H9 (cell line): Measurements from ENCODE around the gene RHBDL2. TPM values are rescaled to one million over a fixed set of nuclear protein-coding genes. Genes with fewer than 3 reads are reported as not detected.

Experiments
- DNase-seq: peaks from one replicate; pipeline ENCODE4 v3.0.0-alpha.2; 2017
- H2AFZ ChIP-seq: one replicate; pipeline ENCODE4 v1.6.1; 2013; ENCODE audit warnings: mild to moderate bottlenecking, low read length, control low read depth, moderate library complexity
- H2AK5ac ChIP-seq: 2 replicates; pipeline ENCODE4 v1.6.1; 2013; ENCODE audit warnings: low read length, control low read depth, mixed read lengths; ENCODE audit not compliant: insufficient read length
- H2BK120ac ChIP-seq: one replicate; pipeline ENCODE4 v1.6.1; 2013; ENCODE audit warnings: low read depth, mild to moderate bottlenecking, low read length, control low read depth, inconsistent platforms; ENCODE audit not compliant: poor library complexity, severe bottlenecking
- H2BK12ac ChIP-seq: 2 replicates; pipeline ENCODE4 v1.6.1; 2013; ENCODE audit warnings: low read length, control low read depth, mixed read lengths, low read depth; ENCODE audit not compliant: insufficient read length
- H2BK15ac ChIP-seq: 2 replicates; pipeline ENCODE4 v1.6.1; 2013; ENCODE audit warnings: low read depth, low read length, control low read depth
- H2BK20ac ChIP-seq: one replicate; pipeline ENCODE4 v1.6.1; 2013; ENCODE audit warnings: low read depth, mild to moderate bottlenecking, low read length, control low read depth, inconsistent platforms; ENCODE audit not compliant: poor library complexity, severe bottlenecking
- H2BK5ac ChIP-seq: 2 replicates; pipeline ENCODE4 v1.6.1; 2013; ENCODE audit warnings: low read length, control low read depth, mixed read lengths; ENCODE audit not compliant: insufficient read length
- H3K14ac ChIP-seq: 2 replicates; pipeline ENCODE4 v1.6.1; 2013; ENCODE audit warnings: low read length, control low read depth; ENCODE audit not compliant: insufficient read depth
- H3K18ac ChIP-seq: 2 replicates; pipeline ENCODE4 v1.6.1; 2013; ENCODE audit warnings: low read depth, mild to moderate bottlenecking, mixed read lengths, low read length, control low read depth; ENCODE audit not compliant: insufficient read length
- H3K23ac ChIP-seq: 2 replicates; pipeline ENCODE4 v1.6.1; 2013; ENCODE audit warnings: low read length, control low read depth, mixed read lengths, low read depth; ENCODE audit not compliant: insufficient read length
- H3K23me2 ChIP-seq: 2 replicates; pipeline ENCODE4 v1.6.1; 2013; ENCODE audit warnings: low read depth, mild to moderate bottlenecking, mixed read lengths, low read length, control low read depth; ENCODE audit not compliant: insufficient read length, poor library complexity, severe bottlenecking
- H3K27ac ChIP-seq: 2 replicates; pipeline ENCODE4 v1.5.1; 2013; ENCODE audit warnings: low read length, control low read depth, mixed read lengths, low read depth; ENCODE audit not compliant: insufficient read length
- H3K27me3 ChIP-seq: 2 replicates; pipeline ENCODE4 v1.6.1; 2013; ENCODE audit warnings: low read length, control low read depth, inconsistent platforms; ENCODE audit not compliant: insufficient read depth
- H3K4ac ChIP-seq: 2 replicates; pipeline ENCODE4 v1.6.1; 2013; ENCODE audit warnings: low read depth, mild to moderate bottlenecking, control low read depth, inconsistent platforms, low read length, moderate library complexity
- H3K4me1 ChIP-seq: 2 replicates; pipeline ENCODE4 v1.6.1; 2013; ENCODE audit warnings: low read length, control low read depth, inconsistent platforms; ENCODE audit not compliant: insufficient read depth
- H3K4me2 ChIP-seq: 2 replicates; pipeline ENCODE4 v1.6.1; 2013; ENCODE audit warnings: low read length, control low read depth, mixed read lengths; ENCODE audit not compliant: insufficient read length, insufficient read depth
- H3K56ac ChIP-seq: 2 replicates; pipeline ENCODE4 v1.6.1; 2013; ENCODE audit warnings: low read depth, mild to moderate bottlenecking, mixed read lengths, low read length, control low read depth; ENCODE audit not compliant: insufficient read length
- H3K79me1 ChIP-seq: 2 replicates; pipeline ENCODE4 v1.6.1; 2013; ENCODE audit warnings: low read depth, mild to moderate bottlenecking, moderate library complexity, low read length, control low read depth, inconsistent platforms; ENCODE audit not compliant: insufficient read depth, poor library complexity, severe bottlenecking
- H3K79me2 ChIP-seq: 2 replicates; pipeline ENCODE4 v1.6.1; 2013; ENCODE audit warnings: low read length, control low read depth, inconsistent platforms; ENCODE audit not compliant: insufficient read depth
- H3K9ac ChIP-seq: 2 replicates; pipeline ENCODE4 v1.6.1; 2013; ENCODE audit warnings: low read length, control low read depth, mixed read lengths; ENCODE audit not compliant: insufficient read length; ENCODE audit errors: extremely low read depth
- H3K9me3 ChIP-seq: one replicate; pipeline ENCODE4 v1.6.1; 2013; ENCODE audit warnings: low read depth, low read length, inconsistent platforms; ENCODE audit not compliant: control insufficient read depth
- H3T11ph ChIP-seq: one replicate; pipeline ENCODE4 v1.6.1; 2013; ENCODE audit warnings: mild to moderate bottlenecking, low read length, control low read depth, inconsistent platforms
- H4K20me1 ChIP-seq: one replicate; pipeline ENCODE4 v1.6.1; 2013; ENCODE audit not compliant: control insufficient read depth, insufficient read length, insufficient read depth
- H4K5ac ChIP-seq: 2 replicates; pipeline ENCODE4 v1.6.1; 2013; ENCODE audit warnings: low read depth, mild to moderate bottlenecking, mixed read lengths, low read length, control low read depth; ENCODE audit not compliant: insufficient read length
- H4K8ac ChIP-seq: replicated peaks from 2 replicates; pipeline ENCODE4 v1.6.1; 2013; ENCODE audit warnings: low read length, control low read depth, mixed read lengths, low read depth; ENCODE audit not compliant: insufficient read length
- H4K91ac ChIP-seq: 2 replicates; pipeline ENCODE4 v1.6.1; 2013; ENCODE audit warnings: low read depth, mild to moderate bottlenecking, moderate library complexity, mixed read lengths, low read length, control low read depth; ENCODE audit not compliant: insufficient read length
- H3K27ac Mint-ChIP-seq, 3 experiments: 2 replicates in 2 of 3; 3 replicates in 1 of 3; pipeline ENCODE4 v1.8.0; 2020 to 2021; ENCODE audit warnings: mixed read lengths in 3 of 3, mild to moderate bottlenecking in 1 of 3, moderate library complexity in 1 of 3
- H3K27me3 Mint-ChIP-seq: 2 replicates; pipeline ENCODE4 v1.8.0; 2021; ENCODE audit warnings: low read depth, mild to moderate bottlenecking, moderate library complexity, mixed read lengths
- H3K36me3 Mint-ChIP-seq, 3 experiments: 2 replicates in 2 of 3; 3 replicates in 1 of 3; pipeline ENCODE4 v1.8.0; 2020 to 2021; ENCODE audit warnings: low read depth in 3 of 3, mixed read lengths in 3 of 3; ENCODE audit not compliant: insufficient read depth in 1 of 3
- H3K4me1 Mint-ChIP-seq, 2 experiments: 2 replicates each; pipeline ENCODE4 v1.8.0; 2020; ENCODE audit warnings: mixed read lengths in 2 of 2
- H3K4me3 Mint-ChIP-seq, 2 experiments: 2 replicates in 1 of 2; 3 replicates in 1 of 2; pipeline ENCODE4 v1.8.0; 2020 to 2021; ENCODE audit warnings: mild to moderate bottlenecking in 2 of 2, mixed read lengths in 2 of 2, moderate library complexity in 1 of 2
- H3K9me3 Mint-ChIP-seq, 2 experiments: 2 replicates in 1 of 2; 3 replicates in 1 of 2; pipeline ENCODE4 v1.8.0; 2020; ENCODE audit warnings: mild to moderate bottlenecking in 2 of 2, mixed read lengths in 2 of 2, moderate library complexity in 1 of 2
- WGBS: extraction: QIAGEN DNeasy Blood & Tissue Kit; methylation state at CpG from one replicate; pipeline ENCODE4 v1.1.7; 2013; ENCODE audit warnings: missing lambda C conversion rate, low lambda C conversion rate, mixed read lengths; ENCODE audit not compliant: insufficient read length; ENCODE audit errors: extremely low coverage; 5-methylcytosine and 5-hydroxymethylcytosine counted together
- total RNA-seq: library from RNA; stranded (reverse); gene quantifications from 2 replicates; pipeline ENCODE4 v1.2.1, GENCODE V29; 2021
- TF ChIP-seq, protein P1 (sequence below): fragments of 200-600 bp; sonication (generic); conservative IDR thresholded peaks from 3 replicates; pipeline ENCODE4 v1.8.0; 2021; ENCODE audit warnings: antibody characterized with exemption, mild to moderate bottlenecking

RHBDL2 gene
- total RNA-seq, 1 experiment from 2014 or later = not detected

DNA sequence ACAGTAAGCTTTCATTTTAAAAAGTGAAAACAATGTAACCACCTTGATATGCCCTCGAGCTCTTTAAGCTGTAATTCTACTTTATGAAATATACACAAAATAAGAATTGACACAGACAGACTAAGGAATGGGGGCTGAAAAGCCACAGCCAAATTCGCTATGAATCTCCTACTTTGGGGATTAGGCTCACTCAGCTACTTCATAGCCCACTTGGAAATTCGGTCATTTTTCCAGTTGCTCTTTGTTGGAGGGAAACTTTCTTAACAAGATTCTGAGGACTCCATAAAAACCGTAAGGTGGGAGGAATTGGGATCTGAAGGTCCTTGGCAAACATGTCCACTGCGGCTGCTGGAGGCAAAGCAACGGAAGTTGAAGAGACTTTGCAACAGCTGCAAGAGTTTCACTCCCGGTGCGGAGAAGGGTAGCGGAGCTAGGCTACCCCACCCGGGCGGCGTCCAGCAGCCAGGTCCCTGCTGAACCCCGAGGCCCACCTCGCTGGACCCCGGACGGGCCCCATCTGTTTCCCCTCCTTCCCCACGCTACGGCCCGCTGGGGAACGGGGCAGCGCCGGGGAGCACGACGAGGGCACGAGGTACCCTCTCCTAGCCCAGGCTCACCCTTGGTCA, 69.1 kb downstream of the RHBDL2 start:
- no peak overlapping the region for H3K56ac ChIP-seq
- no peaks in the 10 kb centered on the region for H3K9me3 ChIP-seq
- no peak overlapping the region for H3K27ac ChIP-seq
- no peak overlapping the region for H2BK15ac ChIP-seq
- H3K79me2 ChIP-seq = no peaks in the 10 kb centered on the region
- H3K4ac ChIP-seq = no peak overlapping the region
- H3K18ac ChIP-seq = no peak overlapping the region
- H4K5ac ChIP-seq = no peak overlapping the region
- WGBS = no CpG with 5 or more reads among the region's 25 CpGs
- H3K23me2 ChIP-seq = peaks cover 11% of the 10 kb centered on the region
- no peaks in the 10 kb centered on the region for H3K4me1 ChIP-seq
- no peak overlapping the region for H3K27ac Mint-ChIP-seq
- H2BK5ac ChIP-seq = no peak overlapping the region
- no peaks in the 10 kb centered on the region for H3K9me3 Mint-ChIP-seq
- no peak overlapping the region for H4K91ac ChIP-seq
- H3K23ac ChIP-seq = no peak overlapping the region
- no peaks in the 10 kb centered on the region for H3K79me1 ChIP-seq
- no peak overlapping the region for H3T11ph ChIP-seq
- H2BK12ac ChIP-seq = no peak overlapping the region
- peak overlapping the region; percentile 71 for H3K4me2 ChIP-seq
- no peaks in the 10 kb centered on the region for H3K27me3 ChIP-seq
- no peak overlapping the region for H2BK20ac ChIP-seq
- H3K4me3 Mint-ChIP-seq = peak overlapping the region; percentile 88 to 94
- DNase-seq = no peak
- H2BK120ac ChIP-seq = no peak overlapping the region
- H3K14ac ChIP-seq = no peak overlapping the region
- H3K27me3 Mint-ChIP-seq = no peaks in the 10 kb centered on the region
- TF ChIP-seq, protein P1, sequence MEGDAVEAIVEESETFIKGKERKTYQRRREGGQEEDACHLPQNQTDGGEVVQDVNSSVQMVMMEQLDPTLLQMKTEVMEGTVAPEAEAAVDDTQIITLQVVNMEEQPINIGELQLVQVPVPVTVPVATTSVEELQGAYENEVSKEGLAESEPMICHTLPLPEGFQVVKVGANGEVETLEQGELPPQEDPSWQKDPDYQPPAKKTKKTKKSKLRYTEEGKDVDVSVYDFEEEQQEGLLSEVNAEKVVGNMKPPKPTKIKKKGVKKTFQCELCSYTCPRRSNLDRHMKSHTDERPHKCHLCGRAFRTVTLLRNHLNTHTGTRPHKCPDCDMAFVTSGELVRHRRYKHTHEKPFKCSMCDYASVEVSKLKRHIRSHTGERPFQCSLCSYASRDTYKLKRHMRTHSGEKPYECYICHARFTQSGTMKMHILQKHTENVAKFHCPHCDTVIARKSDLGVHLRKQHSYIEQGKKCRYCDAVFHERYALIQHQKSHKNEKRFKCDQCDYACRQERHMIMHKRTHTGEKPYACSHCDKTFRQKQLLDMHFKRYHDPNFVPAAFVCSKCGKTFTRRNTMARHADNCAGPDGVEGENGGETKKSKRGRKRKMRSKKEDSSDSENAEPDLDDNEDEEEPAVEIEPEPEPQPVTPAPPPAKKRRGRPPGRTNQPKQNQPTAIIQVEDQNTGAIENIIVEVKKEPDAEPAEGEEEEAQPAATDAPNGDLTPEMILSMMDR = no peak
- H2AK5ac ChIP-seq = no peak overlapping the region
- no peak overlapping the region for H2AFZ ChIP-seq
- H3K9ac ChIP-seq = peak overlapping the region; percentile 46
- no peak overlapping the region for H4K8ac ChIP-seq
- peaks cover 13 to 18% of the 10 kb centered on the region in 2 experiments for H3K4me1 Mint-ChIP-seq
- H3K36me3 Mint-ChIP-seq = peaks cover 0 to 2% (median 2%) of the 10 kb centered on the region in 3 experiments; a peak in 2 of 7 replicates
- no peaks in the 10 kb centered on the region for H4K20me1 ChIP-seq
